SU-DHL-6 (cell line): ENCODE data around the gene BCL6.

Experiments
- H2AFZ ChIP-seq: fragments of 200-600 bp; sonication (generic); 2 replicates; pipeline ENCODE4 v1.6.1; 2014; ENCODE audit warnings: low read depth, mild to moderate bottlenecking, moderate library complexity, mixed read lengths, antibody characterized with exemption, low read length; ENCODE audit not compliant: severe bottlenecking
- H3F3A ChIP-seq: fragments of 200-600 bp; shearing (Covaris generic); 2 replicates; pipeline ENCODE4 v1.6.0; 2016; ENCODE audit warnings: antibody characterized with exemption, mild to moderate bottlenecking; ENCODE audit not compliant: insufficient read depth
- H3K27ac ChIP-seq: fragments of 200-600 bp; sonication (generic); 2 replicates; pipeline ENCODE4 v1.5.1; 2016; ENCODE audit warnings: low read depth, mild to moderate bottlenecking, low read length, moderate library complexity, mixed read lengths
- H3K27me3 ChIP-seq: fragments of 200-600 bp; sonication (generic), shearing (Covaris generic); 2 replicates; pipeline ENCODE4 v1.6.0; 2014; ENCODE audit warnings: mild to moderate bottlenecking, low read length
- H3K36me3 ChIP-seq: fragments of 200-600 bp; sonication (generic); 2 replicates; pipeline ENCODE4 v1.6.1; 2014; ENCODE audit warnings: mild to moderate bottlenecking, low read length, mixed read lengths
- H3K4me2 ChIP-seq: fragments of 300-600, 200-600 bp; shearing (Covaris generic), sonication (generic); 2 replicates; pipeline ENCODE4 v1.6.0; 2014; ENCODE audit warnings: low read length, low read depth, mild to moderate bottlenecking; ENCODE audit not compliant: poor library complexity, severe bottlenecking
- H3K4me3 ChIP-seq: fragments of 200-600 bp; sonication (generic); 2 replicates; pipeline ENCODE4 v1.5.1; 2014; ENCODE audit warnings: antibody characterized with exemption, low read length, mild to moderate bottlenecking, mixed read lengths; ENCODE audit not compliant: insufficient read depth, poor library complexity, severe bottlenecking
- H3K79me2 ChIP-seq: fragments of 200-600 bp; sonication (generic); 2 replicates; pipeline ENCODE4 v1.6.1; 2014; ENCODE audit warnings: mild to moderate bottlenecking, low read length, moderate library complexity; ENCODE audit not compliant: insufficient read depth
- H3K9ac ChIP-seq: fragments of 200-600 bp; sonication (generic); 2 replicates; pipeline ENCODE4 v1.7.0; 2014; ENCODE audit warnings: mild to moderate bottlenecking, low read length
- H3K9me2 ChIP-seq: fragments of 200-600 bp; sonication (generic); replicated peaks from 2 replicates; pipeline ENCODE4 v1.6.1; 2014; ENCODE audit warnings: low read length; ENCODE audit not compliant: insufficient read depth
- H3K9me3 ChIP-seq: fragments of 200-600 bp; sonication (generic); 2 replicates; pipeline ENCODE4 v1.6.1; 2014; ENCODE audit warnings: low read length, mixed read lengths; ENCODE audit not compliant: insufficient read depth
- H4K20me1 ChIP-seq: fragments of 200-600 bp; sonication (generic); 2 replicates; pipeline ENCODE4 v1.6.1; 2014; ENCODE audit warnings: low read depth, mild to moderate bottlenecking, antibody characterized with exemption, low read length, moderate library complexity, mixed read lengths
- CTCF ChIP-seq: fragments of 200-600 bp; sonication (generic); IDR thresholded peaks from one replicate; pipeline ENCODE4 v1.5.1; 2017; ENCODE audit warnings: antibody characterized with exemption, mild to moderate bottlenecking, low read length, moderate library complexity; ENCODE audit not compliant: insufficient read depth, poor library complexity, severe bottlenecking
- EZH2phosphoT487 ChIP-seq: fragments of 200-600 bp; sonication (generic), shearing (Covaris generic); conservative IDR thresholded peaks from 2 replicates; pipeline ENCODE4 v1.6.1; 2018; ENCODE audit warnings: mild to moderate bottlenecking, antibody characterized with exemption, low read length, moderate library complexity, mixed read lengths

Gene BCL6

GRCh38 chr3:187733371-187733770, 11.9 kb downstream of the BCL6 start:
- Histone ChIP-seq H3F3A (peaks cover 96% of the 10 kb centered on the region), H3K4me2 (no peak overlapping the region), H3K79me2 (peaks cover 89% of the 10 kb centered on the region), H3K36me3 (peaks cover 71% of the 10 kb centered on the region), H3K4me3 (no peak overlapping the region), H3K9me2 (no peaks in the 10 kb centered on the region), H3K9ac (no peak overlapping the region), H3K27me3 (no peaks in the 10 kb centered on the region), H2AFZ (no peak overlapping the region), H4K20me1 (peaks cover 55% of the 10 kb centered on the region), H3K9me3 (no peaks in the 10 kb centered on the region), H3K27ac (no peak overlapping the region)
- TF ChIP-seq CTCF (no peak), EZH2phosphoT487 (no peak)

DNA sequence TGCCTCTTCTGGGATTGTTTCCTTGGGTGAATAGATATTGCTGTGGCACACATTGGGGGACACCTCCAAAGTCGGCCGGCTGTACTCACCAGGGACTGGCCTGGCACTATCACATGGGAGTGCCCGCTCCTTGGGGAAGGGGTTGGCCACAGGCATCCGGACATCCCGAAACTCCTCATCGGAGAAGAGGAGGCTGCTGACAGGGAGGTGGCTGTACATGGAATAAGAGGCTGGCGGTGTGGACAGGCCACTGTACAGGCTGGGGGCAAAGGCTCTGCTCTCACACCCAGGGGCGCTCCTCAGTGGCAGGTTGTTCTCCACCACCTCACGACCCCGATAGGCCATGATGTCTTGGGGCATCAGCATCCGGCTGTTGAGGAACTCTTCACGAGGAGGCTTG, 15.7 kb downstream of the BCL6 start:
- H3K9ac ChIP-seq, result no peak overlapping the region
- H4K20me1 ChIP-seq, result peaks cover 65% of the 10 kb centered on the region
- H3K4me2 ChIP-seq, result no peak overlapping the region
- no peak overlapping the region for H2AFZ ChIP-seq
- no peaks in the 10 kb centered on the region for H3K9me3 ChIP-seq
- H3K79me2 ChIP-seq, result peaks cover 58% of the 10 kb centered on the region
- peaks cover 94% of the 10 kb centered on the region for H3K36me3 ChIP-seq
- H3K4me3 ChIP-seq, result no peak overlapping the region
- TF ChIP-seq EZH2phosphoT487, result no peak
- no peak for TF ChIP-seq CTCF
- peaks cover 95% of the 10 kb centered on the region for H3F3A ChIP-seq
- H3K9me2 ChIP-seq, result no peaks in the 10 kb centered on the region
- H3K27ac ChIP-seq, result no peak overlapping the region
- no peaks in the 10 kb centered on the region for H3K27me3 ChIP-seq

DNA sequence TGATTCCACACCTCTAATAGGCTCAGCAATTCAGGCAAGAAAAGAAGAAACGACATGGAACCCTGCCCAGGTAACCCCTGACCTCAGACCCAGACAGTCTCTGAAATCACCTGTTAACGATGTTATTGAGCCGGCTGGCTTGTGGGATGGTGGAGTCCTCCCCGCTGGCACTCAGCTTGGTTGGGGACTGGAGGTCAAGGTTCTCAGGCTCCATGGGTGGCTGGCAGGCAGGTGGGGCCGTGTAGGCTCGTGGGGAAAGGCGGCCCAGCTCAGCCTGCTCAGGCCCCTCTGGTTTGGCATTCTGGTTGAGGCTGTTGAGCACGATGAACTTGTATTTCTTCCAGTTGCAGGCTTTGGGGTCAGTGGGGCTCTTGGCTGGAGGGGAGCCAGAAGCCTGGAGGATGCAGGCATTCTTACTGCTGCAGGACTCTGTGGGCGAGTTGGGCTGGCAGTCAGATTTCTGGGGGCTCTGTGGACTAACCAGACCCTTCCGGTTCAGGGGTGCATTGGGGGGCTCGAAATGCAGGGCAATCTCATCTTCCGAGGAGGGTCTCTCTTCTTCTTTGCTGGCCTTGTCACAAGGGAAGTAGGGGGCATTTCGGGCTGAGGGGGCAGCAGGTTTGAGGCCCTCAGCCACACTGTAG, 16.2 kb downstream of the BCL6 start:
- Histone ChIP-seq H3K9me2 (no peaks in the 10 kb centered on the region), H3K36me3 (peaks cover 93% of the 10 kb centered on the region), H3K27me3 (no peaks in the 10 kb centered on the region), H3F3A (peaks cover 95% of the 10 kb centered on the region), H3K9me3 (no peaks in the 10 kb centered on the region), H3K27ac (no peak overlapping the region), H3K79me2 (peaks cover 52% of the 10 kb centered on the region), H3K4me2 (no peak overlapping the region), H3K9ac (no peak overlapping the region), H3K4me3 (no peak overlapping the region), H2AFZ (no peak overlapping the region), H4K20me1 (peaks cover 61% of the 10 kb centered on the region)
- no peak for TF ChIP-seq EZH2phosphoT487
- TF ChIP-seq CTCF, result no peak
